Lower leg skin (tissue), 3 donors: ENCODE data around the gene GNAZ.

Experiments used
- POLR2A ChIP-seq, 2 donors: fragments of 450-650 bp; IDR thresholded peaks; one replicate each; pipeline ENCODE4 v1.6.1; 2016 to 2017; ENCODE audit warnings: antibody characterized with exemption in 2 of 2, mild to moderate bottlenecking in 1 of 2, moderate library complexity in 1 of 2
- TF ChIP-seq, protein P1 (sequence below), 3 donors: fragments of 450-650 bp; IDR thresholded peaks; one replicate each; pipeline ENCODE4 v1.5.1; 2016; ENCODE audit warnings: antibody characterized with exemption in 3 of 3, mild to moderate bottlenecking in 3 of 3, moderate library complexity in 2 of 3

DNA sequence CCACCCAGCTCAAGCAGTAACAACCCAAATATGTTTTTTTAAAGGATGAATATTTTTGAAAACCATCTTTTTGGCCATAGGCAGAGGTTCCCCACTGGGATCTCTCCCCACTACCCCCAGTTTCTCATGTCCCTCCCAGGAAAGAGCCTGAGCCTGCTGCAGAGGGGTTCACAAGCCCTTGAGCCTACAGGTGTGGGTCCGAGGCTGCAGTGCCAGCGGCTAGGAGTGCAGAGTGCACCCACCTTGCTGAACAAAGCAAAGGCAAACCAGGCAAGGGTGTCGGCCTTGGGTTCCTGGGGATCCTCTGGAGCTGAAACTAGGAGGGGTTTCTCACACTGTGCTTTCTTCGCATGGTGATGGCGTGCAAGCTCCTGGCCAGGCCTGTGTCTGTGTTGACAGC, 35.0 kb downstream of the GNAZ start:
- TF ChIP-seq, protein P1, sequence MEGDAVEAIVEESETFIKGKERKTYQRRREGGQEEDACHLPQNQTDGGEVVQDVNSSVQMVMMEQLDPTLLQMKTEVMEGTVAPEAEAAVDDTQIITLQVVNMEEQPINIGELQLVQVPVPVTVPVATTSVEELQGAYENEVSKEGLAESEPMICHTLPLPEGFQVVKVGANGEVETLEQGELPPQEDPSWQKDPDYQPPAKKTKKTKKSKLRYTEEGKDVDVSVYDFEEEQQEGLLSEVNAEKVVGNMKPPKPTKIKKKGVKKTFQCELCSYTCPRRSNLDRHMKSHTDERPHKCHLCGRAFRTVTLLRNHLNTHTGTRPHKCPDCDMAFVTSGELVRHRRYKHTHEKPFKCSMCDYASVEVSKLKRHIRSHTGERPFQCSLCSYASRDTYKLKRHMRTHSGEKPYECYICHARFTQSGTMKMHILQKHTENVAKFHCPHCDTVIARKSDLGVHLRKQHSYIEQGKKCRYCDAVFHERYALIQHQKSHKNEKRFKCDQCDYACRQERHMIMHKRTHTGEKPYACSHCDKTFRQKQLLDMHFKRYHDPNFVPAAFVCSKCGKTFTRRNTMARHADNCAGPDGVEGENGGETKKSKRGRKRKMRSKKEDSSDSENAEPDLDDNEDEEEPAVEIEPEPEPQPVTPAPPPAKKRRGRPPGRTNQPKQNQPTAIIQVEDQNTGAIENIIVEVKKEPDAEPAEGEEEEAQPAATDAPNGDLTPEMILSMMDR (IDR thresholded peaks at IDR 0.05): no peak
- no peak for TF ChIP-seq POLR2A (IDR thresholded peaks at IDR 0.05)
